H4 (cell line): ENCODE results near the gene RHPN2. TPM values are rescaled to one million over a fixed set of nuclear protein-coding genes. Genes with fewer than 3 reads are reported as not detected.
"Not testable (repeated sequence)": the region's sequence is repeated elsewhere in the genome, so short reads cannot be mapped to it uniquely, and the experiment has no call there.

Experiments
- DNase-seq: peaks from one replicate; pipeline ENCODE4 v3.0.0-alpha.2; 2015; ENCODE audit warnings: low spot score
- total RNA-seq: library from RNA; depleted of rRNA; stranded (reverse); fragments of >200 nt; shearing (Covaris generic); gene quantifications from 2 replicates; pipeline ENCODE4 v1.2.3, GENCODE V29; 2014

The RHPN2 gene
- total RNA-seq, 1 experiment from 2014 or later = 14.6 TPM

DNA sequence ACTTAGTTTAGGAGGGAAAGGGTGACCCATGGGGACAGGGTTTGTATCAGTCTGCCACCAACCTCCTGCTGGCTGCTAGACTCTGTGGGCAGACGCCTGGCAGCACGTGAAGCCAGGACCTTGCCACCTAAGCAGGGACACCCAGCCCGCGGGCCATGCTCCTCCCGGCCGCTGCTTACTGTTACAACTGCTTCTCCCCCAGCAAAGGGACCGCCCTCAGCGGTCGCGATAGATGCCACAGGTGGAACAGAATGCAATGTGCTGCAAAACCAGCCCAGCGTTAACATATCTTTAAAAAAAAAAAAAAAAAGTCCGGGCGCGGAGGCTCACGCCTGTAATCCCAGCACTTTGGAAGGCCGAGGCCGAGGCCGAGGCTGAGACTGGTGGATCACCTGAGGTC is 1.9 kb upstream of the RHPN2 start:
- DNase-seq = no peak

DNA sequence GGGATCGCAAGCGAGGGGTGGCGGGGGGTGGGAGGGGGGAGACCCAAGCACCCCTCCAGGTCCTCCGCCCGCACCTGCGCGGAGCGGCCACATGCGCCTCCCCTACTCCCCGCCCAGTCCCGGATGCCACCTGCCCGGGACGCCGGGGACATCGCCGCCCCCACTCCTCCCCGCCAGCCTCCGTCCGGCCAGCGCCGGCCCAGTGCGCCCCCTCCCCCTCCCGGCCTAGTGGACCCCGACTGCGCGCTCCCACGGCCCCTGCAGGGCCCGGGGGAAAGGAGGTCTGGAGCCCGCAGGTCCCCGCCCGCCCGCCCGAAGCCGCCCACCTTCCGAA is 263 bp downstream of the RHPN2 start:
- no peak for DNase-seq

DNA sequence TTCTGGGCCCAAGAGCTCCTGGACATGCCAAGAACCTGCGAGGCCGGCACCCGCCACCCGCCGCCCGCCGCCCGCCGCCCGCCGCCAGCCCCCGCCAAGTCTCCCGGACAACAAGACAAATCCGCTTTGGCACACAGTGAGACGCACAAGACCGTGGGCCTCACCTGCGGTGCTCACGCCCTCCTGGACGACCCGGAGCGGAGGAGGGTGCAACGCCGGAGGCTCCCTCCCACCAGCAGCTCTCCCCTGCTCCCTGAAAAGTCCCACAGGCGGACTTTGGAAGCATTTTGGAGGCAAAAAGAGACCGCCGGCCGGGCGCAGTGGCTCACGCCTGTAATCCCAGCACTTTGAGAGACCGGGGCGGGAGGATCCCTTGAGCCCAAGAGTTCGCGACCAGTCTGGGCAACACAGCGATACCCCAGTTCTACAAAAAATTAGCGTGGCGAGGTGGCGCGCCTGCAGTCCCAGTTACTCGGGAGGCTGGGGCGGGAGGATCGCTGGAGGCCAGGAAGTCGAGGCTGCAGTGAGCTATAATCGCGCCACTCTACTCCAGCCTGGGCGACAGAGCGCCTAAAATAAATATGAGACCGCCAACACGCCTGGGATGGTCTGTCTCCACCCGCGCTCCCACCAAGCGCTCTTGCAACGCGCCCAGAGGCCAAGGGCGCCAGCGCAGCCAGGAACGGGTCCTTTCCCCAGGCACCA is 783 bp downstream of the RHPN2 start:
- DNase-seq = no peak

DNA sequence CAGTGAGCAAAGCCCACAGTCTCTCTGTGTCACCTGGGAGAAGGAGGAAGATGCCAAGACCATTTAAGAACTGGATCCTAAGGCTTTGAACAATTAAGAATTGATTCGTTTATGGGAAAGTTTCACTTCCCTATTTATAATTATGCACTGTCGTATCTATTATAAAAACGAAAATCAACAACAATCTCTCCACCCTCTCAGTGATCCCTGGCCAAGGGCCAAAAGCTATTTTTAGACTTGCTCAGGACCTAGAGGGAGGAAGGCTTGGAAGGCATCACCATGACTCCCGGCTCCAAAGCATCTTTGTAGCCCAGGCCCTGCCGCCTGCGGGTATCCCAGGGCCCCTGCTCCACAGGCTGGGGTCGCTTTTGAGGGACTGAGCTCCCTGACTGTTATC is 1.3 kb downstream of the RHPN2 start:
- DNase-seq = no peak

DNA sequence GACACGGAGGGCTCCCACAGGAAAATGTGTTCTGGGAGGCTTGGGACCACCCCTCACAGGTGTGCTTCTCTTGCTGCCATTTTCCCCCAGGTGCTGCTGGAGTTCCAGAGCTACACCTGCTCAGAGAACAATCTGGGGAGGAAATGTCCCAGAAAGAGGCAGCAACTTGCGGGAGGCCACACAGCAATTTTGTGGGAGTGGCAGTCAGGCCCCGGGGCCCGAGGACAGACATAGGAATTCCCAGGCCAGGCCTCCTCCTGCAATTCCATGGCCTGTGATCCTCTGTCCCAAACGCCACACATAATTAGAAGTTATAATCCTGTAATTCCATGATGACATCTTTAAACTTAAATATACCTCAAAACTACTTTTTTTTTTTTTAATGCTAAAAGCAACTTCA is 1.8 kb downstream of the RHPN2 start:
- DNase-seq = no peak

DNA sequence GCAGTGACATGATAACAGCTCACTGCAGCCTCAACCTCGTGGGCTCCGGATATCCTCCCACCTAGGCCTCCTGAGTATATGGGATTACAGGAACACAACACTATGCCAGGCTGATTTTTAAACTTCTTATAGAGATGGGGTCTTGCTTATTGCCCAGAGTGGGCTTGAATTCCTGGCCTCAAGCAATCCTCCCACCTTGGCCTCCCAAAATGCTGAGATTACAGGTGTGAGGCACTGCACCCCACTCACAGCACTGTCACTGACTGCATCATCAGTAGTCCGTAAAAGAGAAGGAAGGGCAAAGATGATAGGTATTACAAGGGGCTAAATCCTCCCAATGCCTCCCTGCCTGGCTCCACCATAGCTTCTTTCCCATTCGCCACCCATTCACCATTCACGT is 4.1 kb downstream of the RHPN2 start:
- no peak for DNase-seq

DNA sequence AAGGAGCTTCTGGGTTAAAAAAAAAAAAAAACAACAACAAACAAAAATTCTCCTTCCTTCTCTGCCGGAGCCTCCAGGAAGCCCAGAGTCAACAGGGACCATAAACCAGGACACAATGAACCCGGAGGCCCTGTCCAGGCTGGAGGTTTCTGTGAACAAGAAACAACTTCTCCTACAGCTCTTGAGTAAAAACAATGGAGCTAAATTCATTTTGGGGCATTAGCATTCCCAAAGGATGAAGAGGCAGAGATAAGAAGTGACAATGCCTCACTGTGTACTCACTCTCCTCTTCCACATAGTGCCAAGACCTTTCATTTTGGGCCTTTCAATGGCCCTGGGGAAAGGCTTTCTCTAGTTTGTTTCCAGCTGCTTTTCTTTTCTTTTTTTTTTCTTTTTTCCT is 9.0 kb downstream of the RHPN2 start:
- DNase-seq = no peak

DNA sequence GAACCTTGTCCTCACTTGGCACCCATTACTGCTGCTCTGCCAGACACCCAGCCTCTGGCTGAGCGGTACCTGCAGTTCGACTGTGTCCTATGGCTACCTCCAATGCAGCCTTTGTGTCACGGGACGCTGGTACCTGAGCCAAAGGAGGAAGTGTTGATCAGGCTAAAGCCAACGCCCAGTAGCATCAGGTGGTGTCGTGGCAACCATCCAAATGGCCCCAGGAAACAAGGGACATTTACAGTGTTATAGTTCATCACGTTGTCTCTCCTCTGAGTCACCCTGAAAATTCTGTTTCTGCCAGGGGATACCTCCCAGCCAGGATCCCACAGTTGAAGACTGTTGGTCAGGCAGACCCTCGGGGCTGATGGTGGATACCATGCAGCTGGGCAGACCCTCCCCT is 10.1 kb downstream of the RHPN2 start:
- DNase-seq = no peak

DNA sequence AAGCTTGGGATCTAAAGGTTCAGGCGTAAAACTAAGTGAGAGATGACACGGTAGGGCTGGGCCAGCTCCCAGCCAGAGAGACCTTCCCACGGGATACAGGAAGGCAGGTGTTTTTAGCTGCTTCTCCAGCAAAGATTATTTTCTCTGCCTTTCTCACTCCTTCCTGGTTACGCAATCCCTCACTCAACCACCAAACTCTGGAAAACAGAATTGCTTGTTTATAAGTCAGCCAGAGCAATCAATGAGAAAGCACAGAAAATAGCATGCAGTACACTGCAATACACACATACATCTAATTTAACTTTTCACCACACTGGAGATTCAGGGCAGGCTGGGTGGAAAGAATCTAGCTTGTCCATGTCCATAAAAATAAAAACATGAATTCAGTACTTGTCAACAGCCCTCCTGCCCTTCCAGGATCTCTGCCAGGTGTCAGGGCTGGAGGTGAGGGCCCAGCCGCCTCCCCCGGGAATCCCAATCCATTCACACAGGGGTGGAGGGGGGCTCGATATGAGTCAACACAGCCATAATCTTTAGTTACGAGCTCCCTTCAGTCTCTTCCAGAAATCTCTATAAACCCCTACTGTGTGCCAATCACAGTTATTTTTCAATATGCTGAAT is 12.2 kb downstream of the RHPN2 start:
- peak; percentile 77 for DNase-seq

DNA sequence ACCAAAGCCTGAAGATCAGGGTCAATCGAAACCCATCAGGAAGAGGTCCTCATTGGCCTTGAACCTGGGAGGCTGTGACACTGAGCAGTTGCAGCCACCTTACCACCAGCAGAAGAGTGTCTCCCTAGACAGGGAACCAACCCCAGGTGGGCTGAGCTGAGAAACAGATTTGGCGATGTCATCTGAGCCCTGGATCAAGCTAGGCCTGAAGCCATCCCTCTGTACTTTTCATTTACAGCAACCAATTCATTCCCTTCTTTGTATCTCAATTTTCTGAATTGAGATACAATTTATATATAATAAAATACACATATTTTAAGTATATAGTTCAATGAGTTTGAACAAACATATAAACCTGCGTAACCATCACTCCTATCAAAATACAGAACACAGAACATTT is 14.6 kb downstream of the RHPN2 start:
- no peak for DNase-seq

DNA sequence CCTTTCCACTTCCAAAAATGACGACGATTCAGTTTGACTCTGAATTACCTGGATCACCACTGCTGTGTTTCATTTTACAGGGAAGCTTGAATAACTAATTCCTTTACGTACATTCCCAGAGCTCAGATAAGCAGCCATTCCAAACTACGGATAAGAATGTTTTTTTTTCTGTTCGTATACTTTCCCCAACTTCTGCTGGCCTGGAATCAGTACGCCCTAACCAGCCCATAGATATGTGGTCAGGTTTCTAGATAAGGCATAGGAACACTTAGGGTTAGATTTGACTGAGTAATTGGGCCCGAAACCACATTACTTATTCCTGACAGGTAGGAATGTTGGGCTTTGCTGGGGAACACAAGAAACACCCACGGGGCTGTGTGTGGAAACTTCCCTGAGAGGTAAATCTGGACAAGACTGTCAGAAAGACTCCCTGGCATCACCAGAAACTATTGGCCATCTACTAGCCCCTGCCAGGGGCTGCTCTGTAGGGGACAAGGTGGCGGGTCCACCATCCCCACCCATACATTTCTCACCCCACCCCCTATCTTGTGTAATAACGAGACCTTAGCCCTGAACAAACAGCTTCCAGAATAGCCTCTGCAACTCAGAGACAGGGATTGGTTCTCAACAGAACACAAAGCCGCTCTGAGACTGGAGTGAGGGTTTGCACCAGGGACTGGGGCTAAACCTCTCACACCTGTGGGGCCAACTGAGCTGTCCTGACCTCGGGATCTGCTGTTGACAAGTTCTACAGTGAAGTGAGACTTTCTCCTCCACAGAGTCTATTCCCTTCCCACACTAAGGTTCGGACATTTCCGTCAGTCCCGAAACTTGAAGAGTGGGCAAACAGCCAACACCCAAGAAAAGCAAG is 15.6 kb downstream of the RHPN2 start:
- no peak for DNase-seq

DNA sequence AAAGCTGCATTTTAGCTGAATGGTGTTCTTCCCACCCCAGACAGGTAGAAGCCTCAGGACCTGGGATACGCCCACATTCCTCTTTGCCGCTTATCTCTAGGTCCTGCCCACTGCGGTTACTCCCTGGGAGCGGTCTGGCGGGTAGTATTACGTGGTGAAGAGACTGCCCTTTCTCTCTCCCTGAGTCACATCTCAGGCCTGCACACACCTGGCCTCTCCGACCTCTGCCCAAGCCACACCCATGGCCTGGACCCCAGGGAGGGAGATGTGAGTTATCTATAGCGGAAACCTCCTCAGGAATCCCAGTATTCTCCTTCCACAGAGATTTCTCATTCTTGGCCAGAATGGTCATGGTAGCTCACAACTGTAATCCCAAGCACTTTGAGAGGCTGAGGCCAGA is 17.3 kb downstream of the RHPN2 start:
- DNase-seq = peak; percentile 63

DNA sequence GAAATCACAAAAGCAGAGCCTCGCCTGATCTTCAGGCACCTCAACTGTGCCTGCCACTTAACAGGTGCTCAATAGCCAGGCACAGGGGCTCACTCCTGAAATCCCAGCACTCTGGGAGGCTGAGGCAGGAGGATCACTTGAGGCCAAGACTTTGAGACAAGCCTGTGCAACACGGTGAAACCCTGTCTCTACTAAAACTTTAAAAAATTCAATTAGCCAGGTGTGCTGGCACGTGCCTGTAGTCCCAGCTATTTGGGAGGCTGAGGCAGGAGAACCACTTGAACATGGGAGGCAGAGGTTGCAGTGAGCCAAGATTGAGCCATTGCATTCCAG is 22.9 kb downstream of the RHPN2 start:
- DNase-seq = not testable (repeated sequence)

DNA sequence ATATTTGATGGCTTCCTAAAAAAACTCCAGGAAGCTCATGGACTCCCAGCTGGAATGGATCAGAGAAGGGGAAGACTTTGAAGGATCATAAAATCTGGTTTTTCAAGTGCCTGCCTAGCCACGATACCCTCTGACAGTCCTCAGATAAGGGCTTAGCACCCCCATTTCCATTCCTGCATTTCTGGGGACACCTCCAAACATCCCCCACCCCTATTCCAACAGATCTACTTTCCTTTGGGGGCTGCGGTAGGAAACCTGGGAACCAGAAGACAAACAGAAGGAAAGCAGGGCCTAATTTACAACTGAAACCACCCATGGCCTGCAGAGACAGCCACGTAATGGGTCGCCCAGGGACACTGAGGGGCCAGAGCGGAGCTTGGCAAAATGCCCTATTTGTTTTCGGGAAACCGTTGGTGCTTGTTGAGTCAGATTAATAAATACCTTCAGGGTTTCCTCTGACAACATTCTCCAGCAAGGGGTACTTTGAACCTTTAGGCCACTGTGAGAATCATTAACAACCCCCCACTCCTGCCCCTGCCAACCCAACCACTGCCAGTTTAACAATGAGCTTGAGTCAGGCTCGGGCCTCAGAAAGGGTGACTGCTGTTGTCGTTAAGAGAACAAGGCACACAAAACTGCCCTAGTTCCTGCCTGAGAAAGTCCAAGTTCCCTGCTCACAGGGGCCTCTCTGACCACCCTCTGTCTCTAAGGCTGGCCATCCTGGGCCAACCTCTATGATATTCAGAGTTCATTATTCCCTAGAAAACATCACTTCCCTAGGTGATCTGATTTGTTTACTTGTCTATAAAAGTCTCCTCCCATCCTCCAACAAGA is 23.5 kb downstream of the RHPN2 start:
- DNase-seq = peak; percentile 89

DNA sequence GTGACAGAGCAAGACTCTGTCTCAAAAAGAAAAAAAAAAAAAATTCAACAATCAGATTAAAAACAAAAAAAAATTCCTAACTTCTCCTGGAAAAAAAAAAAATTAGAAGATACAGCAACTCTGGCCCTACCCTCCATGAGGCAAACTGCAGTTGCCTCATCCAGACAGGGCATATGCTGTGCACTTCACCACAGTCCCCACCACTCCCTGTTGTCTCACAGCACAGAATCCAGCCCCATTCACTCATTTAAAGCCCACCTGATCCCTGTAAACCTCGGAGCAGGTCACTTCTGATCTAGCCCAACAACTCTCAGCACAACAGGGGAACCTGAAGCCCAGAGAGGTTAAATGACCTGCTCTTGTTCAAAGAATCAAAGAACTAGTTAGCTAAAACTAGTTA is 24.9 kb downstream of the RHPN2 start:
- DNase-seq = no peak

DNA sequence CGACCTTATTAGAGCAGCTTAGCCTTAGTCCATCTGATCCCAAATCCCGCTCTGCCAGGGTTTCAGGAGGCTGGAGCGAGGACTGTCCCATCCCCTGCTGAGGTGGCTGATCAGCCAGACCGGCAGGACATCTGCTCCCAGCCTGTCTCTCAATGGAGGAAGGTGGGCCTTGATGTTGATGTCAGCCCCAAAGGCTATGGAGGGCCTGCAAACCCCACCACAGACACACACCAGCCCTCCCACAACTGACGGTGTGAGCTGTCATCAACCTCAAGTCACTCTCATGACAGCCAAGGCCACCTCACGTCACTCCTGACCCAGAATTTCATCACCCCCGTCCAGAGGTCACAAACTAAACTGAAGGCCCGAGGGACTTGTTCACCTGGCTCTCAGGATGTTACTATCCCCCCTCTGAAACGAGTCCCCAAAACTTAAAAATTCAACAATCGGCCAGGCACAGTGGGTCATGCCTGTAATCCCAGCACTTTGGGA is 25.5 kb downstream of the RHPN2 start:
- DNase-seq = no peak

DNA sequence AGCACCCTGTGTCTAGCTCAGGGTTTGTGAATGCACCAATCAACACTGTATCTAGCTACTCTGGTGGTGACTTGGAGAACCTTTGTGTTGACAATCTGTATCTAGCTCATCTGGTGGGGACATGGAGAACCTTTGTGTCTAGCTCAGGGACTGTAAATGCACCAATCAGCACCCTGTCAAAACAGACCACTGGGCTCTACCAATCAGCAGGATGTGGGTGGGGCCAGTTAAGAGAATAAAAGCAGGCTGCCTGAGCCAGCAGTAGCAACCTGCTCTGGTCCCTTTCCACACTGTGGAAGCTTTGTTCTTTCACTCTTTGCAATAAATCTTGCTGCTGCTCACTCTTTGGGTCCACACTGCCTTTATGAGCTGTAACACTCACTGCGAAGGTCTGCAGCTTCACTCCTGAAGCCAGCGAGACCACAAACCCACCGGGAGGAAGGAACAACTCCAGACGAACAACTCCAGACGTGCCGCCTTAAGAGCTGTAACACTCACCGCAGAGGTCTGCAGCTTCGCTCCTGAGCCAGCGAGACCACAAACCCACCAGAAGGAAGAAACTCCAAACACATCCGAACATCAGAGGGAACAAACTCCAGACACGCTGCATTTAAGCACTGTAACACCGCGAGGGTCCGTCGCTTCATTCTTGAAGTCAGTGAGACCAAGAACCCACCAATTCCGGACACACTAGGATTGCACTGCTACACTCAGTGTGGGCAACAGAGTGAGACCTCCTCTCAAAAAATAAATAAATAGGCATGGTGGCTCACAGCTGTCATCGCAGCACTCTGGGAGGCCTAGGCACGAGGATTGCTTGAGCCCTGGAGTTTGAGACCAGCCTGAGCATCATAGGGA is 27.3 kb downstream of the RHPN2 start:
- DNase-seq = not testable (repeated sequence)

DNA sequence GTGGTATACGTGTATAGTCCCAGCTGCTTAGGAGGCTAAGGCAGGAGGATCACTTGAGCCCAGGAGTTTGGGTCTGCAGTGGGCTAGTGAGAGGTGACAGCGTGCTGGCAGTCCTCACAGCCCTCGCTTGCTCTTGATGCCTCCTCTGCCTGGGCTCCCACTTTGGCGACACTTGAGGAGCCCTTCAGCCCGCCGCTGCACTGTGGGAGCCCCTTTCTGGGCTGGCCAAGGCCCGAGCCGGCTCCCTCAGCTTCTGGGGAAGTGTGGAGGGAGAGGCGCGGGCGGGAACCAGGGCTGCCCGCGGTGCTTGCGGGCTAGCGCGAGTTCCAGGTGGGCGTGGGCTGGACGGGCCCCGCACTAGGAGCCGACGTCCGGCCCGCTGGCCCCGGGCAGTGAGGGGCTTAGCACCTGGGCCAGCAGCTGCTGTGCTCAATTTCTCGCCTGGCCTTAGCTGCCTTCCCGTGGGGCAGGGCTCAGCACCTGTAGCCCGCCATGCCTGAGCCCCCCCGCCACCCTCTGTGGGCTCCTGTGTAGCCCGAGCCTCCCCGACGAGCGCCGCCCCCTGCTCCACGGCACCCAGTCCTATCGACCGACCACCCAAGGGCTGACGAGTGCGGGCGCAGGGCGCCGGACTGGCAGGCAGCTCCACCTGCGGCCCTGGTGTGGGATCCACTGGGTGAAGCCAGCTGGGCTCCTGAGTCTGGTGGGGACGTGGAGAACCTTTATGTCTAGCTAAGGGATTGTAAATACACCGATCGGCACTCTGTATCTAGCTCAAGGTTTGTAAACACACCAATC is 28.1 kb downstream of the RHPN2 start:
- DNase-seq = not testable (repeated sequence)

DNA sequence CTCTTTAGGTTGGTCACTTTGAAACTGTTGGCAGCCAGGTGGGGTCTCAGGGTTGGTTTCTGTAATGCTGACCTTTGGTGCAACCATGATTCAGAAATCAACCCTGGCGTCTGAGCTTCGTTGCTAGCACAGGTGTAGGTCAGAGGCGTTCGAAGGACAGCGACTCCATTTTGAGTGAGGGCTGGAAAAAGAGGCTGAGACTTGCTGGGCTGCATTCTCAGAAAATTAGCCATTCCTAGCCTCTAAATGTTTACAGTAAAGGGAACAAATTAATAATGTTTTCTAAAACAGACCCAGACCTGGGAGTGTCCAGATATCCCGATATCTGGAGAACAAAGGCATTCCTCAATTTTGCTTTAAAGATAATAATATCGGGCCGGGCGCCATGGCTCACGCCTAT is 29.2 kb downstream of the RHPN2 start:
- DNase-seq = no peak

DNA sequence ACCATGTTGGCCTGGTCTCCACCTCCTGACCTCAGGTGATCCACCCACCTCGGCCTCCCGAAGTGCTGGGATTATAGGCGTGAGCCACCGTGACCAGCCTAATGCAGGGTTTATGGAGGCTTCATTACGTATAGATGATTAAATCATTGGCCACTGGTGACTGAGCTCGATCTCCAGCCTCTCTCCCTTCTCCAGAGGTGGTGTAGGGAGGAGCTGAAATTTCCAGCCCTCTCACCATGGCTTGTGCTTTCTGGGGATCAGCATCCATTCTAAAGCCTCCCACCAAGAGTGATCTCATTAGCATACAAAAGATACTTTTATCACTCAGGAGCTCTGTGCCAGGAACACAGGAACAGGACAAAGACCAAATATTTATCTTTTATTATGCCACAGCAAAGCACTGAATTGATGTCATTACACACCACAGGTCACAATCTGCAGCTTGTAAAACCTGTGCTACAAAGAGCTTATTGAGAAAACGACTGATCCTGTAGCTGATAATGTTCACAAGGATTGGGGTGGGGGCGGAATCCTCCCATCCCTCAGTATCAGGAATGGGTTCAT is 32.4 kb downstream of the RHPN2 start:
- no peak for DNase-seq
